OCI-LY3 (cell line): ENCODE results near the gene MAD1L1.

ENCODE experiments used
- CTCF ChIP-seq: fragments of 200-600, 300-600 bp; sonication (generic); IDR thresholded peaks from 2 replicates; pipeline ENCODE4 v1.5.1; 2014; ENCODE audit warnings: antibody characterized with exemption, low read length, low read depth
- EZH2phosphoT487 ChIP-seq: fragments of 200-600 bp; shearing (Covaris generic); IDR thresholded peaks from 2 replicates; pipeline ENCODE4 v1.6.1; 2018; ENCODE audit warnings: antibody characterized with exemption, mixed run types, low read depth

GRCh38 chr7:2033586-2034135 lies 199.1 kb downstream of the MAD1L1 start:
- TF ChIP-seq CTCF (no peak), EZH2phosphoT487 (no peak)
